ENCODE measurements around the gene NT5DC2. TPM values are rescaled to one million over a fixed set of nuclear protein-coding genes. Genes with fewer than 3 reads are reported as not detected.

NT5DC2 gene
- total RNA-seq, 1 donor from 2014 or later: 392 TPM

GRCh38 chr3:52532838-52533622 lies 627 bp downstream of the NT5DC2 start:
- TF ChIP-seq, protein P1, sequence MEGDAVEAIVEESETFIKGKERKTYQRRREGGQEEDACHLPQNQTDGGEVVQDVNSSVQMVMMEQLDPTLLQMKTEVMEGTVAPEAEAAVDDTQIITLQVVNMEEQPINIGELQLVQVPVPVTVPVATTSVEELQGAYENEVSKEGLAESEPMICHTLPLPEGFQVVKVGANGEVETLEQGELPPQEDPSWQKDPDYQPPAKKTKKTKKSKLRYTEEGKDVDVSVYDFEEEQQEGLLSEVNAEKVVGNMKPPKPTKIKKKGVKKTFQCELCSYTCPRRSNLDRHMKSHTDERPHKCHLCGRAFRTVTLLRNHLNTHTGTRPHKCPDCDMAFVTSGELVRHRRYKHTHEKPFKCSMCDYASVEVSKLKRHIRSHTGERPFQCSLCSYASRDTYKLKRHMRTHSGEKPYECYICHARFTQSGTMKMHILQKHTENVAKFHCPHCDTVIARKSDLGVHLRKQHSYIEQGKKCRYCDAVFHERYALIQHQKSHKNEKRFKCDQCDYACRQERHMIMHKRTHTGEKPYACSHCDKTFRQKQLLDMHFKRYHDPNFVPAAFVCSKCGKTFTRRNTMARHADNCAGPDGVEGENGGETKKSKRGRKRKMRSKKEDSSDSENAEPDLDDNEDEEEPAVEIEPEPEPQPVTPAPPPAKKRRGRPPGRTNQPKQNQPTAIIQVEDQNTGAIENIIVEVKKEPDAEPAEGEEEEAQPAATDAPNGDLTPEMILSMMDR (conservative IDR thresholded peaks at IDR 0.05): no peak
- peak; percentile 37 for DNase-seq (ENCODE audit: low read depth, low spot score)
- Mint-ChIP-seq H3K27ac (ENCODE audit: unreplicated experiment) (no peak overlapping the region), H3K27me3 (ENCODE audit: low read depth) (peaks cover 2% of the 10 kb centered on the region), H3K9me3 (no peaks in the 10 kb centered on the region), H3K4me3 (peak overlapping the region; percentile 91), H3K4me1 (peaks cover 45% of the 10 kb centered on the region), H3K36me3 (ENCODE audit: low read depth) (peaks cover 7% of the 10 kb centered on the region)

DNA sequence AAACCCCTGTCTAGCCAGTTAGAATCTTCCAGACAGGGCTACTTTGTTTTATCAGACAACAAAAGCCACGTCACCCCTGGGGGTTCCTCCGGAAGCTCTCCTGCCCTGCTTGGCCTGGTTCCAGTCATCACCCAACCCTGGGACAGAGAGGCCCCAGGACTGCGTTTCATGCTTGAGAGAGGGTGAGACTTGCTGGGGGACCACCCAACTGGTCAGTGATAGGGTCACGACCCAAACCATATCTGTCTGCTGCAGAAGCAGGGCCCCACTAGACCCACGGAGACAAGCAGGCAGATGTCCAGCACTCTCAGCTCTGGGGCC lies 1.2 kb downstream of the NT5DC2 start:
- peaks cover 3% of the 10 kb centered on the region for H3K36me3 Mint-ChIP-seq (ENCODE audit: low read depth)

GRCh38 chr3:52531860-52532516 lies 1.7 kb downstream of the NT5DC2 start:
- Mint-ChIP-seq H3K27me3 (ENCODE audit: low read depth) (peaks cover 2% of the 10 kb centered on the region), H3K9me3 (no peaks in the 10 kb centered on the region), H3K4me3 (peak overlapping the region; percentile 91), H3K4me1 (peaks cover 41% of the 10 kb centered on the region), H3K27ac (ENCODE audit: unreplicated experiment) (peak overlapping the region; percentile 27), H3K36me3 (ENCODE audit: low read depth) (peaks cover 3% of the 10 kb centered on the region)
- DNase-seq (ENCODE audit: low read depth, low spot score): no peak
- TF ChIP-seq, protein P1 (conservative IDR thresholded peaks at IDR 0.05): no peak

More for the DNA sequence above, 1.2 kb downstream of the NT5DC2 start:
- H3K27me3 Mint-ChIP-seq (ENCODE audit: low read depth): peaks cover 2% of the 10 kb centered on the region
- peaks cover 41% of the 10 kb centered on the region for H3K4me1 Mint-ChIP-seq
- DNase-seq (ENCODE audit: low read depth, low spot score): peak; percentile 13
- TF ChIP-seq, protein P1 (conservative IDR thresholded peaks at IDR 0.05): no peak
- no peak overlapping the region for H3K27ac Mint-ChIP-seq (ENCODE audit: unreplicated experiment)
- no peaks in the 10 kb centered on the region for H3K9me3 Mint-ChIP-seq
- peak overlapping the region; percentile 91 for H3K4me3 Mint-ChIP-seq

DNA sequence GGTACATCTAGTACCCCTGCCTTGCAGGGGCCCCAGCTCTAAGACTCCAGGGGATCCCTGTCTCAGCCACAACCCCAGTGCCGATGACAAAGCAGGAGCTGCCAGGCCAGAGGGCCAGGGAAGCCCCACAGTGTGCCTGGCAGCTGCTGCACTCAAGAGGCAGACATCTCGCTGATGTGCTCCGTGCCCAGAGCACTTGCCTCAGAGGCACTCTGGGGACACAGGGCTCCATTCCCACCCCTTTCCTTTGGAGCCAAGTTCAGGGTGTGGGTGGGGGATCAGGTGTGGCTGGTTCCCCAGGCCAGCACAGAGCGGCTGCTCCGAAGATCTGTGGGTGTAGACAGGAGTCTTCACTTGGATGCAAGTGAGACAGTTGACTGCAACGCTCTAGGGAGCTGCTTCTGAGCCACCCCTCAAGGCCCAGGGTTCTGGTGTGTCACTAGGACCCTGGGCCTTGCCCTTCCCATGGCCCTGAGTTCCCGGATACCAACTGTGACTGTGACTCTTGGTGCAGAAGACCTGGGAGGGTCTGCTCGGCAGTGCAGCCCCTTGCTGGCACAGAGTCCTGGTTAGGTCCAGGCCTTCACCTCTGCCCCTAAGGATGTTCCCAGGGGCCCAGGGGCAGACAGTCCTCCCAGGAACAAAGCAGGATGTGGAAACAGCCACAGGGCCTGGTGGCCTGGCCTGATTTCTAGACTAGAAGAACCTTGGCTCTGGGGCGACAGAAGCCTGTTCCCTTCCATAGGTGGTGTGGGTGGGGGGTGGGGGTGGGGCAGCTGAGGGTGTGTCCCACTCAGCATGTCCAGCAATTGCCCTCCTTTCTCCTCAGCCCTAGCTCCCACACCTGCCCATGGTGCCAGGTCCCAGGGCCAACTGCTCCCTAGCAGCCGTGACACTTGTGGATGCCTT lies 2.5 kb downstream of the NT5DC2 start:
- Mint-ChIP-seq H3K4me1 (peaks cover 41% of the 10 kb centered on the region), H3K27me3 (ENCODE audit: low read depth) (no peaks in the 10 kb centered on the region), H3K27ac (ENCODE audit: unreplicated experiment) (no peak overlapping the region), H3K9me3 (no peaks in the 10 kb centered on the region), H3K4me3 (peak overlapping the region; percentile 91), H3K36me3 (ENCODE audit: low read depth) (peaks cover 6% of the 10 kb centered on the region)
- TF ChIP-seq, protein P1 (conservative IDR thresholded peaks at IDR 0.05): no peak
- no peak for DNase-seq (ENCODE audit: low read depth, low spot score)
